Measurements from ENCODE around the gene CCBE1.

- TF ChIP-seq CTCF (IDR thresholded peaks at IDR 0.05; ENCODE audit: insufficient read depth, low read length) (no peak), POLR2AphosphoS5 (IDR thresholded peaks at IDR 0.05; ENCODE audit: low read depth) (no peak), GABPA (IDR thresholded peaks at IDR 0.05; ENCODE audit: low read depth) (no peak), SPI1 (IDR thresholded peaks at IDR 0.05; ENCODE audit: borderline replicate concordance, low read depth) (no peak)
- TF ChIP-seq, protein P1, sequence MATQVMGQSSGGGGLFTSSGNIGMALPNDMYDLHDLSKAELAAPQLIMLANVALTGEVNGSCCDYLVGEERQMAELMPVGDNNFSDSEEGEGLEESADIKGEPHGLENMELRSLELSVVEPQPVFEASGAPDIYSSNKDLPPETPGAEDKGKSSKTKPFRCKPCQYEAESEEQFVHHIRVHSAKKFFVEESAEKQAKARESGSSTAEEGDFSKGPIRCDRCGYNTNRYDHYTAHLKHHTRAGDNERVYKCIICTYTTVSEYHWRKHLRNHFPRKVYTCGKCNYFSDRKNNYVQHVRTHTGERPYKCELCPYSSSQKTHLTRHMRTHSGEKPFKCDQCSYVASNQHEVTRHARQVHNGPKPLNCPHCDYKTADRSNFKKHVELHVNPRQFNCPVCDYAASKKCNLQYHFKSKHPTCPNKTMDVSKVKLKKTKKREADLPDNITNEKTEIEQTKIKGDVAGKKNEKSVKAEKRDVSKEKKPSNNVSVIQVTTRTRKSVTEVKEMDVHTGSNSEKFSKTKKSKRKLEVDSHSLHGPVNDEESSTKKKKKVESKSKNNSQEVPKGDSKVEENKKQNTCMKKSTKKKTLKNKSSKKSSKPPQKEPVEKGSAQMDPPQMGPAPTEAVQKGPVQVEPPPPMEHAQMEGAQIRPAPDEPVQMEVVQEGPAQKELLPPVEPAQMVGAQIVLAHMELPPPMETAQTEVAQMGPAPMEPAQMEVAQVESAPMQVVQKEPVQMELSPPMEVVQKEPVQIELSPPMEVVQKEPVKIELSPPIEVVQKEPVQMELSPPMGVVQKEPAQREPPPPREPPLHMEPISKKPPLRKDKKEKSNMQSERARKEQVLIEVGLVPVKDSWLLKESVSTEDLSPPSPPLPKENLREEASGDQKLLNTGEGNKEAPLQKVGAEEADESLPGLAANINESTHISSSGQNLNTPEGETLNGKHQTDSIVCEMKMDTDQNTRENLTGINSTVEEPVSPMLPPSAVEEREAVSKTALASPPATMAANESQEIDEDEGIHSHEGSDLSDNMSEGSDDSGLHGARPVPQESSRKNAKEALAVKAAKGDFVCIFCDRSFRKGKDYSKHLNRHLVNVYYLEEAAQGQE (IDR thresholded peaks at IDR 0.05; ENCODE audit: insufficient replicate concordance, low read depth), result no peak
Measured at GRCh38 chr18:59536166-59536565, 161.1 kb downstream of the CCBE1 start.

All from HL-60 (cell line).